ENCODE results near the gene ABHD3.
"Not testable (repeated sequence)": the region's sequence is repeated elsewhere in the genome, so short reads cannot be mapped to it uniquely, and the experiment has no call there.

ABHD3 gene

GRCh38 chr18:21740538-21741311 lies 36.2 kb upstream of the ABHD3 start, which contains the start of gene MIB1:
Gene MIB1, plus strand, starts transcription at chr18:21740792. Its CDS starts 792 bp downstream, at chr18:21741584.
- H3K9me3 ChIP-seq (ENCODE audit: control insufficient read depth, low read length), result no peaks in the 10 kb centered on the region
- no peaks in the 10 kb centered on the region for H3K36me3 ChIP-seq (ENCODE audit: control insufficient read depth, insufficient read depth, low read length)
- H3K27ac ChIP-seq (ENCODE audit: insufficient read depth, low read length, poor library complexity, severe bottlenecking), result peak within 1 kb of the TSS; percentile 94
- H3K27me3 ChIP-seq (replicated peaks; ENCODE audit: control insufficient read depth, insufficient read depth, low read length, poor library complexity, severe bottlenecking), result no peaks in the 10 kb centered on the region
- H3K4me1 ChIP-seq (ENCODE audit: control insufficient read depth, insufficient read depth, low read length, poor library complexity, severe bottlenecking), result peaks cover 6% of the 10 kb centered on the region
- DNase-seq, result peak; percentile 96 to 97 (median 97)
- H3K4me3 ChIP-seq (ENCODE audit: insufficient read depth, low read depth, low read length, poor library complexity, severe bottlenecking), result peak within 1 kb of the TSS; percentile 96

- Histone ChIP-seq H3K27me3 (replicated peaks; ENCODE audit: control insufficient read depth, insufficient read depth, low read length, poor library complexity, severe bottlenecking) (no peaks in the 10 kb centered on the region), H3K4me3 (ENCODE audit: insufficient read depth, low read depth, low read length, poor library complexity, severe bottlenecking) (no peak overlapping the region), H3K9me3 (ENCODE audit: control insufficient read depth, low read length) (no peaks in the 10 kb centered on the region), H3K36me3 (ENCODE audit: control insufficient read depth, insufficient read depth, low read length) (no peaks in the 10 kb centered on the region), H3K4me1 (ENCODE audit: control insufficient read depth, insufficient read depth, low read length, poor library complexity, severe bottlenecking) (no peaks in the 10 kb centered on the region), H3K27ac (ENCODE audit: insufficient read depth, low read length, poor library complexity, severe bottlenecking) (peak overlapping the region; percentile 94)
- no peak for DNase-seq
Measured at GRCh38 chr18:21739604-21740537, 35.3 kb upstream of the ABHD3 start.

GRCh38 chr18:21736926-21737325 lies 32.4 kb upstream of the ABHD3 start:
- DNase-seq; H3K4me1 ChIP-seq (ENCODE audit: control insufficient read depth, insufficient read depth, low read length, poor library complexity, severe bottlenecking); H3K9me3 ChIP-seq (ENCODE audit: control insufficient read depth, low read length); H3K27me3 ChIP-seq (replicated peaks; ENCODE audit: control insufficient read depth, insufficient read depth, low read length, poor library complexity, severe bottlenecking); H3K36me3 ChIP-seq (ENCODE audit: control insufficient read depth, insufficient read depth, low read length); H3K27ac ChIP-seq (ENCODE audit: insufficient read depth, low read length, poor library complexity, severe bottlenecking); H3K4me3 ChIP-seq (ENCODE audit: insufficient read depth, low read depth, low read length, poor library complexity, severe bottlenecking): not testable (repeated sequence)

- H3K27ac ChIP-seq (ENCODE audit: insufficient read depth, low read length, poor library complexity, severe bottlenecking), result peak overlapping the region; percentile 45
- DNase-seq, result peak; percentile 41 to 56 (median 52)
Measured at GRCh38 chr18:21735452-21736015, 31.0 kb upstream of the ABHD3 start.

GRCh38 chr18:21733011-21733410 lies 28.4 kb upstream of the ABHD3 start:
- Histone ChIP-seq H3K27me3 (replicated peaks; ENCODE audit: control insufficient read depth, insufficient read depth, low read length, poor library complexity, severe bottlenecking) (no peaks in the 10 kb centered on the region), H3K27ac (ENCODE audit: insufficient read depth, low read length, poor library complexity, severe bottlenecking) (no peak overlapping the region), H3K36me3 (ENCODE audit: control insufficient read depth, insufficient read depth, low read length) (no peaks in the 10 kb centered on the region), H3K4me3 (ENCODE audit: insufficient read depth, low read depth, low read length, poor library complexity, severe bottlenecking) (no peak overlapping the region), H3K4me1 (ENCODE audit: control insufficient read depth, insufficient read depth, low read length, poor library complexity, severe bottlenecking) (no peaks in the 10 kb centered on the region), H3K9me3 (ENCODE audit: control insufficient read depth, low read length) (no peaks in the 10 kb centered on the region)
- DNase-seq, result no peak

More at GRCh38 chr18:21735452-21736015, 31.0 kb upstream of the ABHD3 start:
- H3K4me3 ChIP-seq (ENCODE audit: insufficient read depth, low read depth, low read length, poor library complexity, severe bottlenecking), result no peak overlapping the region
- H3K36me3 ChIP-seq (ENCODE audit: control insufficient read depth, insufficient read depth, low read length), result no peaks in the 10 kb centered on the region
- H3K4me1 ChIP-seq (ENCODE audit: control insufficient read depth, insufficient read depth, low read length, poor library complexity, severe bottlenecking), result no peaks in the 10 kb centered on the region
- no peaks in the 10 kb centered on the region for H3K9me3 ChIP-seq (ENCODE audit: control insufficient read depth, low read length)
- no peaks in the 10 kb centered on the region for H3K27me3 ChIP-seq (replicated peaks; ENCODE audit: control insufficient read depth, insufficient read depth, low read length, poor library complexity, severe bottlenecking)

- no peaks in the 10 kb centered on the region for H3K27me3 ChIP-seq (replicated peaks; ENCODE audit: control insufficient read depth, insufficient read depth, low read length, poor library complexity, severe bottlenecking)
- H3K4me1 ChIP-seq (ENCODE audit: control insufficient read depth, insufficient read depth, low read length, poor library complexity, severe bottlenecking), result no peaks in the 10 kb centered on the region
- DNase-seq, result no peak
- H3K9me3 ChIP-seq (ENCODE audit: control insufficient read depth, low read length), result no peaks in the 10 kb centered on the region
- no peaks in the 10 kb centered on the region for H3K36me3 ChIP-seq (ENCODE audit: control insufficient read depth, insufficient read depth, low read length)
- H3K27ac ChIP-seq (ENCODE audit: insufficient read depth, low read length, poor library complexity, severe bottlenecking), result no peak overlapping the region
- H3K4me3 ChIP-seq (ENCODE audit: insufficient read depth, low read depth, low read length, poor library complexity, severe bottlenecking), result no peak overlapping the region
Measured at GRCh38 chr18:21727702-21728101, 23.1 kb upstream of the ABHD3 start.

- no peak overlapping the region for H3K4me3 ChIP-seq (ENCODE audit: insufficient read depth, low read depth, low read length, poor library complexity, severe bottlenecking)
- no peak overlapping the region for H3K27ac ChIP-seq (ENCODE audit: insufficient read depth, low read length, poor library complexity, severe bottlenecking)
- DNase-seq, result no peak
- H3K36me3 ChIP-seq (ENCODE audit: control insufficient read depth, insufficient read depth, low read length), result no peaks in the 10 kb centered on the region
- H3K27me3 ChIP-seq (replicated peaks; ENCODE audit: control insufficient read depth, insufficient read depth, low read length, poor library complexity, severe bottlenecking), result no peaks in the 10 kb centered on the region
- no peaks in the 10 kb centered on the region for H3K4me1 ChIP-seq (ENCODE audit: control insufficient read depth, insufficient read depth, low read length, poor library complexity, severe bottlenecking)
- no peaks in the 10 kb centered on the region for H3K9me3 ChIP-seq (ENCODE audit: control insufficient read depth, low read length)
Measured at GRCh38 chr18:21725201-21725600, 20.6 kb upstream of the ABHD3 start.

- no peak overlapping the region for H3K4me3 ChIP-seq (ENCODE audit: insufficient read depth, low read depth, low read length, poor library complexity, severe bottlenecking)
- DNase-seq, result no peak
- no peaks in the 10 kb centered on the region for H3K9me3 ChIP-seq (ENCODE audit: control insufficient read depth, low read length)
- H3K36me3 ChIP-seq (ENCODE audit: control insufficient read depth, insufficient read depth, low read length), result no peaks in the 10 kb centered on the region
- H3K27me3 ChIP-seq (replicated peaks; ENCODE audit: control insufficient read depth, insufficient read depth, low read length, poor library complexity, severe bottlenecking), result no peaks in the 10 kb centered on the region
- H3K4me1 ChIP-seq (ENCODE audit: control insufficient read depth, insufficient read depth, low read length, poor library complexity, severe bottlenecking), result no peaks in the 10 kb centered on the region
- no peak overlapping the region for H3K27ac ChIP-seq (ENCODE audit: insufficient read depth, low read length, poor library complexity, severe bottlenecking)
Measured at GRCh38 chr18:21722687-21723086, 18.1 kb upstream of the ABHD3 start.

- Histone ChIP-seq H3K27me3 (replicated peaks; ENCODE audit: control insufficient read depth, insufficient read depth, low read length, poor library complexity, severe bottlenecking) (no peaks in the 10 kb centered on the region), H3K36me3 (ENCODE audit: control insufficient read depth, insufficient read depth, low read length) (no peaks in the 10 kb centered on the region), H3K27ac (ENCODE audit: insufficient read depth, low read length, poor library complexity, severe bottlenecking) (no peak overlapping the region), H3K4me1 (ENCODE audit: control insufficient read depth, insufficient read depth, low read length, poor library complexity, severe bottlenecking) (no peaks in the 10 kb centered on the region), H3K4me3 (ENCODE audit: insufficient read depth, low read depth, low read length, poor library complexity, severe bottlenecking) (no peak overlapping the region), H3K9me3 (ENCODE audit: control insufficient read depth, low read length) (no peaks in the 10 kb centered on the region)
- no peak for DNase-seq
Measured at GRCh38 chr18:21714474-21714873, 9.9 kb upstream of the ABHD3 start.

Measured in effector memory CD4-positive, alpha-beta T cell (primary cell).